ENCODE data around the gene GIGYF1.
"Not testable (repeated sequence)": the region's sequence is repeated elsewhere in the genome, so short reads cannot be mapped to it uniquely, and the experiment has no call there.

- TF ChIP-seq CTCF (IDR thresholded peaks at IDR 0.05; ENCODE audit: low read depth, low read length); POLR2A (IDR thresholded peaks at IDR 0.05; ENCODE audit: extremely low read depth, insufficient read length): not testable (repeated sequence)
Observed at GRCh38 chr7:100701089-100701488, 7.0 kb upstream of the GIGYF1 start.
